SJCRH30 (cell line): ENCODE results near the gene SMYD3. TPM values are rescaled to one million over a fixed set of nuclear protein-coding genes. Genes with fewer than 3 reads are reported as not detected.

Source experiments
- DNase-seq, 2 experiments: peaks; one replicate each; pipeline ENCODE4 v3.0.0-alpha.2; 2015 to 2020
- H3K27ac ChIP-seq: fragments of 250-450 bp; sonication (Bioruptor Pico); 2 replicates; pipeline ENCODE4 v1.5.1; 2020; ENCODE audit warnings: mild to moderate bottlenecking, moderate library complexity
- H3K27me3 ChIP-seq: fragments of 250-450 bp; sonication (Bioruptor Pico); 2 replicates; pipeline ENCODE4 v1.5.1; 2020; ENCODE audit warnings: mild to moderate bottlenecking, moderate library complexity
- H3K36me3 ChIP-seq: fragments of 250-450 bp; sonication (Bioruptor Pico); 2 replicates; pipeline ENCODE4 v1.5.1; 2020; ENCODE audit warnings: mild to moderate bottlenecking, moderate library complexity
- H3K4me1 ChIP-seq: fragments of 250-450 bp; sonication (Bioruptor Pico); 2 replicates; pipeline ENCODE4 v1.5.1; 2020; ENCODE audit warnings: mild to moderate bottlenecking, moderate library complexity
- H3K4me3 ChIP-seq: fragments of 250-450 bp; sonication (Bioruptor Pico); 2 replicates; pipeline ENCODE4 v1.5.1; 2020; ENCODE audit warnings: mild to moderate bottlenecking, moderate library complexity
- H3K9me3 ChIP-seq: fragments of 250-450 bp; sonication (Bioruptor Pico); replicated peaks from 2 replicates; pipeline ENCODE4 v1.5.1; 2020; ENCODE audit warnings: mild to moderate bottlenecking, moderate library complexity
- total RNA-seq: library from RNA; depleted of rRNA; stranded (reverse); fragments of >200 nt; shearing (Covaris generic); gene quantifications from 2 replicates; pipeline ENCODE4 v1.2.3, GENCODE V29; 2014; rRNA removed

The SMYD3 gene
- 18.1 and 18.4 TPM in 2 replicates for total RNA-seq

GRCh38 chr1:246506674-246507481, at the start of gene SMYD3:
Gene SMYD3 (minus strand): TSS chr1:246507279.
- Histone ChIP-seq H3K27me3 (no peaks in the 10 kb centered on the region), H3K9me3 (no peaks in the 10 kb centered on the region), H3K27ac (no peak within 1 kb of the TSS), H3K36me3 (no peaks in the 10 kb centered on the region), H3K4me3 (peak within 1 kb of the TSS; percentile 81), H3K4me1 (no peaks in the 10 kb centered on the region)
- peak; percentile 75 to 87 for DNase-seq

DNA sequence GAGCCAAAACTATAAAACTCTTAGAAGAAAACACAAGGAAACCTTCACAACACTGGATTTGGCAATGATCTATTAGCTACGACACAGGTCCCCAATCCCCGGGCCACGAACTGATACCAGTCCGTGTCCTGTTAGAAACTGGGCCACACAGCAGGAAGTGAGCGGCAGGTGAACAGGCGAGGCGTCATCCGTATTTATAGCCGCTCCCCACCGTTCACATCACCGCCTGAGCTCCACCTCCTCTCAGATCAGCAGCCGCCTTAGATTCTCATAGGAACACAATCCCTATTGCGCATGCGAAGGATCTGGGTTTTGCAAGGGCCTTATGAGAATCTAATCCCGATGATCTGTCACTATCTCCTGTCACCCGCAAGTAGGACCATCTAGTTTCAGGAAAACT, 47.1 kb upstream of the SMYD3 start:
- Histone ChIP-seq H3K4me1 (no peaks in the 10 kb centered on the region), H3K9me3 (no peaks in the 10 kb centered on the region), H3K27ac (no peak overlapping the region), H3K27me3 (no peaks in the 10 kb centered on the region), H3K4me3 (no peak overlapping the region), H3K36me3 (peaks cover 29% of the 10 kb centered on the region)
- no peak for DNase-seq

GRCh38 chr1:246552110-246552509, 45.0 kb upstream of the SMYD3 start:
- H3K36me3 ChIP-seq: peaks cover 40% of the 10 kb centered on the region
- no peaks in the 10 kb centered on the region for H3K4me1 ChIP-seq
- no peak overlapping the region for H3K27ac ChIP-seq
- DNase-seq: no peak
- no peaks in the 10 kb centered on the region for H3K27me3 ChIP-seq
- no peak overlapping the region for H3K4me3 ChIP-seq
- no peaks in the 10 kb centered on the region for H3K9me3 ChIP-seq

DNA sequence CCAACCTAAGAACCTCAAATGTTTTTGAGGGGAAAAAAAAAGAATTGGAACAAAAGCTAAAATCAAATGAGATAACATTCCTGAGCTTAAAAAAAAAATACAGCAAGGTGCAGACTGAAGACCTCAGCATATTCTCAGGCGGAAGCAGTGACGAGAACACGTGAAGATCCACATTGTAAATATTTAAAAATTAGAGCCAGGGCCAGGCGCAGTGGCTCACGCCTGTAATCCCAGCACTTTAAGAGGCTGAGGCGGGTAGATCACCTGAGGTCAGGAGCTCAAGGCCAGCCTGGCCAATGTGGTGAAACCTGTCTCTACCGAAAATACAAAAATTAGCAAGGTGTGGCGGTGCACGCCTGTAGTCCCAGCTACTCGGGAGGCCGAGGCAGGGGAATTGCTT, 43.3 kb upstream of the SMYD3 start:
- no peak overlapping the region for H3K27ac ChIP-seq
- no peaks in the 10 kb centered on the region for H3K4me1 ChIP-seq
- no peak overlapping the region for H3K4me3 ChIP-seq
- peaks cover 29% of the 10 kb centered on the region for H3K36me3 ChIP-seq
- DNase-seq: no peak
- H3K27me3 ChIP-seq: no peaks in the 10 kb centered on the region
- no peaks in the 10 kb centered on the region for H3K9me3 ChIP-seq

- Histone ChIP-seq H3K27ac (no peak overlapping the region), H3K9me3 (no peaks in the 10 kb centered on the region), H3K27me3 (no peaks in the 10 kb centered on the region), H3K36me3 (peaks cover 26% of the 10 kb centered on the region), H3K4me3 (no peak overlapping the region), H3K4me1 (no peaks in the 10 kb centered on the region)
- no peak for DNase-seq
Observed at GRCh38 chr1:246549665-246550064, 42.6 kb upstream of the SMYD3 start.

- Histone ChIP-seq H3K9me3 (no peaks in the 10 kb centered on the region), H3K27ac (no peak overlapping the region), H3K36me3 (peaks cover 44% of the 10 kb centered on the region), H3K27me3 (no peaks in the 10 kb centered on the region), H3K4me3 (no peak overlapping the region), H3K4me1 (no peaks in the 10 kb centered on the region)
- no peak for DNase-seq
Observed at GRCh38 chr1:246544001-246544400, 36.9 kb upstream of the SMYD3 start.

DNA sequence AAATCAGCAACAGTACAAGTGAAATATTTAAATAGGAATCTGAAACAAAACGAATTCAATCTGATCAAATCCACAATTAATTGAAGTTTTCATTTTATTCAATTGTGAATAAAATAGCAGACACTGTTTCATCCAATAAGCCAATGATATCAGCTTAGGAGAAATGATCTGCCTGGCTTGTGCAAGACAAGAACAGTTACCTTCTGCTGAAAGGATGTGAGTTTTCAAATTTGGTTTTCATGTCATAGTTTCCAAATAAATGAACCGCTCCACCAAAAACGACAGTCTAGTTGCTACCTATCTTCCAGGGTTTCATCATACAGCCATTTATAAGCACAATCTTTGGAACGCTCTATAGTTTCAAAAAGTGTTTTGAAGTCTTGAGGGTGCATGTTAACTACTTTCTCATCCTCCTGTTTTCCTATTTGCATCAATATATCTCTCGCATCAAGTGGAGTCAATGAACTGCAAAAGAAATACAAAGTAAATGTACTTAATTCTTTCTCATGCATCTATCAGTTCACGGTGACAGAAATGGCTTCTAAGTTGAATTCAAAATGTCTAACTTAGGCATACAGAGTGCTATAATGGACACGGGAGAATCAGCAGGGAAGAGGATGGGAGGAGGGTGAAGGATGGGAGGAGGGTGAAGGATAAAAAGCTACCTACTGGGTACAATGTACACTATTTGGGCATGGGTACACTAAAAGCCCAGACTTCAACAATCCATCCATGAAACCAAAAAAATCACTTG, 33.8 kb upstream of the SMYD3 start:
- no peak overlapping the region for H3K4me3 ChIP-seq
- peaks cover 27% of the 10 kb centered on the region for H3K36me3 ChIP-seq
- H3K27me3 ChIP-seq: no peaks in the 10 kb centered on the region
- no peaks in the 10 kb centered on the region for H3K9me3 ChIP-seq
- DNase-seq: no peak
- no peak overlapping the region for H3K27ac ChIP-seq
- H3K4me1 ChIP-seq: no peaks in the 10 kb centered on the region

DNA sequence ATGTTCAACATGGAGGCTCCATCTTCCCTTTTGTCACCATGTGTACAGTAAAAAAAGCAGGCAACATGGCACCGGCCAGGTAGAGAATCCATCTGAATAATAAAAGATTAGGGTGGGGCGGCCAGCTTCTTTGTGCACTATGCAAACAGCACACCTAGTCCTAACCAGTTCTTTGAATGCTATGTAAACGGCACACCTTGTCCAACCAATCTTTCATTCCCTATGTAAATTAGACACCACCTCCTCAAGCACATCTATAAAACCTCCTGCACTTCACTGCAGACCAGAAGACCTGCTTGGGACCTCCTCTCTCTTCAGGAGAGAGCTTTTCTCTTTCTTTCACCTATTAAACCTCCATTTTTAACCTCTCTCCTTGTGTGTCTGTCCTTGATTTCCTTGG, 30.8 kb upstream of the SMYD3 start:
- no peaks in the 10 kb centered on the region for H3K4me1 ChIP-seq
- DNase-seq: no peak

GRCh38 chr1:246537441-246537840, 30.4 kb upstream of the SMYD3 start:
- H3K36me3 ChIP-seq: peaks cover 17% of the 10 kb centered on the region
- no peaks in the 10 kb centered on the region for H3K9me3 ChIP-seq
- no peaks in the 10 kb centered on the region for H3K27me3 ChIP-seq
- no peak overlapping the region for H3K4me3 ChIP-seq
- no peak for DNase-seq
- H3K4me1 ChIP-seq: no peaks in the 10 kb centered on the region
- H3K27ac ChIP-seq: no peak overlapping the region

More for the DNA sequence above, 30.8 kb upstream of the SMYD3 start:
- Histone ChIP-seq H3K9me3 (no peaks in the 10 kb centered on the region), H3K27ac (no peak overlapping the region), H3K27me3 (no peaks in the 10 kb centered on the region), H3K4me3 (no peak overlapping the region), H3K36me3 (peaks cover 19% of the 10 kb centered on the region)

DNA sequence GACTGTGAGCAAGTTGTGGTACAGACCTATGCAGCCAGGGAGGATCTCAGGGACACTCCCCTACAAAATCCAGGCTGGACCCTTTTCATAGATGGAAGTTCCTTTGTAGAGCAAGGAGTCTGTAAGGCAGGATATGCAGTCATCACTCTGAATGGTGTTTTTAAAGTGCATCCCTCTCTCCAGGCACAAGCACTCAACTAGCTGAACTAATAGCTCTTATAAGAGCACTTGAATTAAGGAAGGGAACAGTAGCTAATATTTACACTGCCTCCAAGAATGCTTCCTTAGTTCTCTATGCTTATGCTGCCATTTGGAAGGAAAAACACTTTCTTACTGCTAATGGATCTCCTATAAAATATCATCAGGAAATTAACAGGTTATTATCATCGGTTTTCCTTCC, 27.0 kb upstream of the SMYD3 start:
- no peaks in the 10 kb centered on the region for H3K4me1 ChIP-seq
- no peaks in the 10 kb centered on the region for H3K36me3 ChIP-seq
- H3K4me3 ChIP-seq: no peak overlapping the region
- H3K27ac ChIP-seq: no peak overlapping the region
- H3K9me3 ChIP-seq: no peaks in the 10 kb centered on the region
- no peaks in the 10 kb centered on the region for H3K27me3 ChIP-seq
- no peak for DNase-seq

DNA sequence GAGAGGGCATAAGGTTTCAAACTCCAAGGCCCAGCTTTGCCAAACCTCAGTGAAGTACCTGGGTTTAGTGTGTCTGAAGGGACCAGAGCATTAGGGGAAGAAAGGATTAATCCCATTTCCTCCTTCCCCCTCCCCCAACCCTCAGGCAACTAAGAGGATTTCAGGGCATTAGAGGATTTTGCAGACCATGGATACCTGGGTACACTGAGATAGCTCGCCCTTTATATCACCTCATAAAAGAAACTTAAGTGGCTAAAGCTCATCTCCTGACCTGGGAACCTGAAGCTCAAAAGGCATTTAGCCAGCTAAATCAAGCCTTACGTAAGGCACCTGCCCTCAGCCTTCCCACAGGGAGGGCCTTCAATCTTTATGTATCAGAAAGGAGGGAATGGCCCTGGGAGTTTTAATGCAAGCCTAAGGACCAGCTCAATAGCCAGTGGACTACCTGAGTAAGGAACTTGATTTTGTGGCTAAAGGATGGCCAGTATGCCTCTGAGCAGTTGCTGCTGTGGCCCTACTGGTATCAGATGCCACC, 26.4 kb upstream of the SMYD3 start:
- H3K27ac ChIP-seq: no peak overlapping the region
- H3K4me3 ChIP-seq: no peak overlapping the region
- H3K36me3 ChIP-seq: no peaks in the 10 kb centered on the region
- H3K27me3 ChIP-seq: no peaks in the 10 kb centered on the region
- H3K4me1 ChIP-seq: no peaks in the 10 kb centered on the region
- DNase-seq: no peak
- H3K9me3 ChIP-seq: no peaks in the 10 kb centered on the region

DNA sequence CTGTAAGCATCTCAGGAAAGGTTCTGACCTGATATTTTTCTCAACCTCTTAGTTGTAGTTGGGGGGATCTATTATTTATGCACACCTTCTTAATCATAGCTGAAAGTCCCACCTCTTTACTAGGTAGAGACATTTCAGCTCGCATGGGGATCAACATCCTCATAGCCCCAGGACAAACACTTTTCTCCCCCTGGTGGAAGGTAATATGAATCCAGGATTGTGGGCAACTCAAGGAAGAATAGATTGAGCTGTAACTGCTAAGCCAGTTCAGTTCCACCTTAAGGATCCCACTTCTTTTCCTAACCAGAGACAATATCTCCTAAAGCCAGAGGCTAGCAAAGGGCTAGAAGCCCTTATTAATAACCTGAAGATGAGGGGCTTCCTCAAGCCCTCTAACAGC, 25.4 kb upstream of the SMYD3 start:
- Histone ChIP-seq H3K27me3 (no peaks in the 10 kb centered on the region), H3K4me3 (no peak overlapping the region), H3K36me3 (no peaks in the 10 kb centered on the region), H3K27ac (no peak overlapping the region), H3K4me1 (no peaks in the 10 kb centered on the region), H3K9me3 (no peaks in the 10 kb centered on the region)
- no peak for DNase-seq

- Histone ChIP-seq H3K9me3 (no peaks in the 10 kb centered on the region), H3K4me3 (no peak overlapping the region), H3K4me1 (no peaks in the 10 kb centered on the region), H3K27me3 (no peaks in the 10 kb centered on the region), H3K36me3 (no peaks in the 10 kb centered on the region), H3K27ac (no peak overlapping the region)
- DNase-seq: no peak
Observed at GRCh38 chr1:246530482-246530881, 23.4 kb upstream of the SMYD3 start.

GRCh38 chr1:246528933-246529731, 22.1 kb upstream of the SMYD3 start:
- Histone ChIP-seq H3K4me3 (no peak overlapping the region), H3K4me1 (no peaks in the 10 kb centered on the region), H3K9me3 (no peaks in the 10 kb centered on the region), H3K27ac (no peak overlapping the region), H3K36me3 (no peaks in the 10 kb centered on the region), H3K27me3 (no peaks in the 10 kb centered on the region)
- no peak for DNase-seq
